HEK293 (cell line): ENCODE data around the gene TBL1X.

ENCODE experiments used
- CTCF ChIP-seq: fragments of 450-650 bp; formaldehyde crosslinking; IDR thresholded peaks from 2 replicates; pipeline ENCODE4 v1.5.1; 2016; ENCODE audit warnings: missing biosample characterization, missing genetic modification characterization
- KLF7 ChIP-seq: fragments of 450-650 bp; formaldehyde crosslinking; IDR thresholded peaks from 2 replicates; pipeline ENCODE4 v1.5.1; 2016; ENCODE audit warnings: missing biosample characterization, missing genetic modification characterization, borderline replicate concordance
- ZBTB1 ChIP-seq: fragments of 450-650 bp; formaldehyde crosslinking; IDR thresholded peaks from 2 replicates; pipeline ENCODE4 v1.5.1; 2016; ENCODE audit warnings: missing biosample characterization, missing genetic modification characterization
- ZBTB26 ChIP-seq: fragments of 450-650 bp; formaldehyde crosslinking; optimal IDR thresholded peaks from 2 replicates; pipeline ENCODE3; 2016; ENCODE audit warnings: missing biosample characterization, mild to moderate bottlenecking, missing genetic modification characterization
- ZNF174 ChIP-seq: fragments of 450-650 bp; formaldehyde crosslinking; IDR thresholded peaks from 2 replicates; pipeline ENCODE4 v1.5.0; 2017; ENCODE audit warnings: missing biosample characterization, mild to moderate bottlenecking, missing genetic modification characterization
- ZNF366 ChIP-seq: fragments of 450-650 bp; formaldehyde crosslinking; conservative IDR thresholded peaks from 2 replicates; pipeline ENCODE4 v1.5.1; 2016; ENCODE audit warnings: missing biosample characterization, missing genetic modification characterization
- ZNF596 ChIP-seq: fragments of 450-650 bp; IDR thresholded peaks from 2 replicates; pipeline ENCODE4 v1.5.0; 2018; ENCODE audit warnings: missing biosample characterization, mild to moderate bottlenecking, missing genetic modification characterization, moderate library complexity
- ZSCAN30 ChIP-seq: fragments of 450-650 bp; IDR thresholded peaks from 2 replicates; pipeline ENCODE4 v1.5.1; 2018; ENCODE audit warnings: missing biosample characterization, mild to moderate bottlenecking, missing genetic modification characterization, moderate library complexity

GRCh38 chrX:9730752-9731151, 265.9 kb downstream of the TBL1X start:
- TF ChIP-seq ZBTB26 (tag by site-specific recombination) (no peak), CTCF (tag by site-specific recombination) (no peak), ZNF366 (tag by site-specific recombination) (no peak), ZNF596 (tag by site-specific recombination) (no peak), ZBTB1 (tag by site-specific recombination) (no peak), ZSCAN30 (tag by site-specific recombination) (no peak), ZNF174 (tag by site-specific recombination) (no peak), KLF7 (no peak)
